Measurements from ENCODE around the gene FMO3.

The FMO3 gene

DNA sequence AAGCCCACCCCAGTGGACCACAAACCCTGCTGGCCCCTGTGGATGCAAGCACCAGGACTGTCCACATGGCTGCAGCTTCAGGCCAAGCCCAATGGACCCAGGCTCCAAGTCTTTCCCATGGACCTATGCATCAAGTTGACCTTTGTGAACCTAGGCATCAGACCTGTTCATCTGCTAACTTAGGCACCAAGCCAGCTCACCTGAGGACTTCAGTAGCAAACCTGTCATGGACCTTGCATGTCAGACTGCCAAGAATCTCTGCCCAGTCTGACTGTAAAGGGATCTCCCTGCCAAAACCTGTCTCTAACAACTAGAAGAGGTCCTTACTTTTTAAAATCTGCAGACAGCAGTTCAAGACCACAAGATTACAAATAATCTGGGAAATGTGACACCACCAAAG lies 37.8 kb downstream of the FMO3 start:
- Mint-ChIP-seq H3K27ac (no peak overlapping the region), H3K4me1 (no peaks in the 10 kb centered on the region), H3K4me3 (no peak overlapping the region), H3K36me3 (no peaks in the 10 kb centered on the region), H3K27me3 (no peaks in the 10 kb centered on the region), H3K9me3 (no peaks in the 10 kb centered on the region)
- CTCF ChIA-PET: no interaction called here
- DNase-seq: no peak

DNA sequence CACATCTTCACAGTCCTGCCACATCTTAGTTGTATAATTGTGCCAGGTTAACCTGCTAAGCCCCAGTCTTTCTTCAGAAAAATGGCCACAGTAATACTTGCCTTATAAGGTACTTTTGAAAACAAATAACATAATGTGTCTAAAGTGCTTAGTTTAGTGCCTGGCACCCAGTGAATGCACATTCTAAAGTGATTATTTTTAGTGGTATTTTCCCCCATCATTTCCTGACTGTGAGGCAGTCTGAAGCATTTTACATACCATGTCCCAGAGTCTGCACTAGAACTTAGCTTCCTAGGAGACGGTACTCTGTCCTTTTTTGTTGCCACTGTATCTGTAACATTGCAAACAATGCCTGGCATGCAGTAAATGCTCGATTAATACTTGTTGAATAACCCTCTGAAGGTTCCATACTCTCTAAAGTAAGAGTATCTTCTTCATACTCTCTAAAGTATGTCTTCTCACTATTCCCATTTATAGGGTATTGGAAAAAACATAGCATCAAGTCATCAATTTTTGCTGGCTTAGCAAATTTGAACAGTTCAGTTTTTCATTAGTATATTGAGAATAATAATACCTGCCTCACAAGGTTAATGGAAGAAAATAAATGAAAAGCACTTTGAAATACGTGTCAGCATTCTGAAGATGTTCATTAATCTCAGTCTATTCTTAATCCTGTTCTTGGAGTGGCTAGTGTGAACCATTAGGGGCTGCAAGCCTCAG lies 43.7 kb downstream of the FMO3 start:
- Mint-ChIP-seq H3K36me3 (no peaks in the 10 kb centered on the region), H3K9me3 (no peaks in the 10 kb centered on the region), H3K27me3 (peaks cover 3% of the 10 kb centered on the region), H3K4me1 (no peaks in the 10 kb centered on the region), H3K27ac (no peak overlapping the region), H3K4me3 (no peak overlapping the region)
- no peak for DNase-seq
- CTCF ChIA-PET: no interaction called here

DNA sequence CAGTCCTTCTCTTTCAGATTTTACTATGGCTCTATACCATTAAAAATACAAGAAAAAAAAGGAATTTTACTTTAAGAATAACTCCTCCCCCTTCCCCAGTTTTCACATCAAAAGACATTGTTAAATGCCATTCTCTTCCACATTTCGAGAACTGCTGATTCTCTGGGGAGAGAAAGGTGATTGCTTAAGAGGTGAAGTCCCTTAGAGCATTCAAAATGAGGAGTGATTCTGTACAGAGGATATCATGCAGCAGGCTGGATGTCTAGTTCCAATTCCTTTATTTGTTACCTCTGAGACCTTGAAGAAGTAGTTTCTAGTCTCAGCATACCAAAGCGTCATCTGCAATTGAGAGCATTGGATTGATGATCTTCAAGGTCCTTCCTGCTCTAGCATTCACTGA lies 46.9 kb downstream of the FMO3 start:
- DNase-seq: no peak
- CTCF ChIA-PET: no interaction called here
- Mint-ChIP-seq H3K9me3 (no peaks in the 10 kb centered on the region), H3K4me3 (no peak overlapping the region), H3K27ac (no peak overlapping the region), H3K27me3 (peaks cover 9% of the 10 kb centered on the region), H3K36me3 (no peaks in the 10 kb centered on the region), H3K4me1 (no peaks in the 10 kb centered on the region)

GRCh38 chr1:171138980-171139379 lies 48.3 kb downstream of the FMO3 start:
- H3K9me3 Mint-ChIP-seq: no peaks in the 10 kb centered on the region
- no peak for DNase-seq
- H3K27ac Mint-ChIP-seq: no peak overlapping the region
- H3K27me3 Mint-ChIP-seq: peaks cover 9% of the 10 kb centered on the region
- H3K4me3 Mint-ChIP-seq: no peak overlapping the region
- CTCF ChIA-PET: no interaction called here
- no peaks in the 10 kb centered on the region for H3K36me3 Mint-ChIP-seq
- no peaks in the 10 kb centered on the region for H3K4me1 Mint-ChIP-seq

GRCh38 chr1:171139890-171140289 lies 49.2 kb downstream of the FMO3 start:
- no peaks in the 10 kb centered on the region for H3K36me3 Mint-ChIP-seq
- peaks cover 9% of the 10 kb centered on the region for H3K27me3 Mint-ChIP-seq
- H3K4me1 Mint-ChIP-seq: no peaks in the 10 kb centered on the region

GRCh38 chr1:171140401-171140800 lies 49.7 kb downstream of the FMO3 start:
- Mint-ChIP-seq H3K4me1 (no peaks in the 10 kb centered on the region), H3K36me3 (no peaks in the 10 kb centered on the region), H3K27me3 (peaks cover 9% of the 10 kb centered on the region), H3K4me3 (no peak overlapping the region), H3K27ac (no peak overlapping the region), H3K9me3 (no peaks in the 10 kb centered on the region)
- DNase-seq: no peak
- CTCF ChIA-PET: no interaction called here

More at GRCh38 chr1:171139890-171140289, 49.2 kb downstream of the FMO3 start:
- H3K27ac Mint-ChIP-seq: no peak overlapping the region
- no peak for DNase-seq
- H3K4me3 Mint-ChIP-seq: no peak overlapping the region
- H3K9me3 Mint-ChIP-seq: no peaks in the 10 kb centered on the region
- CTCF ChIA-PET: no interaction called here

DNA sequence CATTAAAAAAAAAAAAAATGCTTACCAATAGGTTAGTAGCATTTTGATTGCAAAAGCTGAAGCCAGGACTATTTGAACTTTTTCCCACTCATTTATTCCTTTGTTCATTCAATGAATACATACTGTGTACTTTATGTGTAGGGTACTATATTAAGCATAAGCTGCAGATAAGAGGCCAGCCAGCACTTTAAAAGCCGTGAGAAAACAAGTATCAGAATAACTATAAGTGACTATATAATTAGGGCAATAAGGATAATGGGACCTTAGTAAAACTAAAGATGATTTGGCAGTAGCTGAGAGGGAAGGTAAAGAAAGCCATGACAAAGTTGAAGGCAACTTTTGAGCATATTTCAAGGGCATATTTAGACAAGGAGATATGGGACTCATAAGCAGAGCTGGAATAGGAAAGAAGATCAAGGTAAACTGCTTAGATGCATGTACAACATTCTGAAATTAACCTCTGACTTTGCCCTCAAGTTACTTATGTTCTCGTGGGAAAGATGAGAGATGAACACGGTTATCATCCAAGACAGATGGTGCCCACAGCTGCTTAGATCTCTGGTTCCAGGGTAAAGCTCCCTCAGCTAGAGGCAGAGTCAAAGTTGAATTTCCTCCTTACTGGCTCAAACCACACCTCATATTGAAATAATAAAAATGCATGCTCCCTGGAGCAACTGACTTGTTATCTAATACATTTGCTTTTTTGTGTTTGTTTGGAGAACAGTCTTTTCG lies 50.4 kb downstream of the FMO3 start:
- no peaks in the 10 kb centered on the region for H3K4me1 Mint-ChIP-seq
- CTCF ChIA-PET: no interaction called here
- H3K36me3 Mint-ChIP-seq: no peaks in the 10 kb centered on the region
- H3K9me3 Mint-ChIP-seq: no peaks in the 10 kb centered on the region
- H3K4me3 Mint-ChIP-seq: no peak overlapping the region
- peaks cover 9% of the 10 kb centered on the region for H3K27me3 Mint-ChIP-seq
- no peak for DNase-seq
- H3K27ac Mint-ChIP-seq: no peak overlapping the region

DNA sequence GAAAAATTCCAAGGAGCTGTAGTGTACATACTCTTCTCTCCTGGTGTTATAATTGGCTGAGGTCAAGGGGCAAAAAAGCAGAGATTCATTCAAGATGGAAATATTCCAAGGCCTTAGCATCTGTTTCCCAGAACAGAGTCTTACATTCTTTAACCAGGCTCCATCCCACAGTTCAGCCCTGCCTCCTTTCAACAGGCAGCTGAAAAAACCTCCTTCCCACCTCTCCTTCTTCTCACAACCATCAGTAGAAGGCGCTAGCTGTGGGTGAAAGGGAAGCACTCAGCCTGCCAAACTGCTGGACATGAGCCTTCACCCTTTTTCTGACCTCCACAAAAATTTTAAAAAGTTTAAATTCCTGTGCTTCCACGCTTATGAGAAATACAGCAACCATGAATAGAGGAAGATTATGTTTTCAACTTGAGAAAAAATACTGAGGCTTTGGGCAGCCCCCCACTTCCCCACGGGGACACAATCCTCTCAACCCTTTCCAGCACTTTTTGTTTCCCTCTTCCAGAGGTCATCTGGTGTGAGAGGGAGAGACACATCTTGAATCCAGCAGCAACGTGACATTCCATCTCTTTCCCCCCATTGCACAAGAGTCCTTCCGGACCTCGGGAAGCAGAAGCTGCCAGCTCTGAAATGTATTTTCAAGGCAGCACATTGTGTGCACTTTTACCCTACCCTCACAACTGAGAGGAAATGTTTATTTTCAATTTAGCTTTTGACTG lies 51.1 kb downstream of the FMO3 start:
- no peak overlapping the region for H3K27ac Mint-ChIP-seq

DNA sequence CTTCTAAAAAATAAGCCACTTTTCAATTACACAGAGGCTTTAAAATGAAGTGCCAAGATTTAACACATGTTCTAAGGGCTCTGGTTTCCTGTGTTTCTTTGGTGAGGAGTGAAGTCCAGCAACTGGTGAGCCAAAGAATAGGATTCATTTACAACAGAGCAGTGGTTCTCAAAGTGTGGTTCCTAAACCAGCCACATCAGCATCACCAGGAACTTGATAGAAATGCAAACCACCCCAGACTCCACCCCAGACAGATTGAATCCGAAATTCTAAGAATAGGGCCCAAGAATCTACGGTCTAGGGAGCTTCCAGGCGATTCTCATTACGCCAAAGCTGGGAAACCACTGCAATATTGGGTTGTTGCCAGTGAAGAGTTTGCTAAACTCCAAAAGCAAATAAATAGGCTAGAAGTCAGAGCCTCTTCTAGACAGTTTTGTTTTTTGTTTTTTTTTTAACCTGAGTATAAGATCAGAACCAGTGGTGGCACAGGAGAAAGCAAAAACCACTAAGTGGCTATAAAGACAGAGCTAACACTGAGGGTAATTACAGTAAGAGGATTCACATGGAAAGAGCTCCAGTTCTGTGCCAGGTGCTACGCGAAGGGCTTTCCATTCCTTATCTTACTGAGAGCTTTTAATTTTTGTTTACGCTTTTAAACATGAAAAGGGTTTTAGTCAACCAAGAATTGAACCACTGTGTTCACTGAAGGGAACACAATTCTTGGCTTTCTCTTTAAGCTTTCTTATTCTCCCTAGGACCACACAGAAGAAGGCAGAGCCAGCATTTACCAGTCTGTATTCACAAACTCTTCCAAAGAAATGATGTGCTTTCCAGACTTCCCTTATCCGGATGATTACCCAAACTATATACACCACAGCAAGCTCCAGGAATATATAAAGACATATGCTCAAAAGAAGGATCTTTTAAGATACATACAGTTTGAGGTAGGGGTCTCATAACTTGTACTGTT lies 52.0 kb downstream of the FMO3 start:
- Mint-ChIP-seq H3K4me1 (no peaks in the 10 kb centered on the region), H3K27ac (no peak overlapping the region), H3K9me3 (no peaks in the 10 kb centered on the region), H3K27me3 (peaks cover 9% of the 10 kb centered on the region), H3K4me3 (no peak overlapping the region), H3K36me3 (no peaks in the 10 kb centered on the region)
- DNase-seq: no peak
- CTCF ChIA-PET: no interaction called here

More for the DNA sequence above, 51.1 kb downstream of the FMO3 start:
- H3K9me3 Mint-ChIP-seq: no peaks in the 10 kb centered on the region
- no peaks in the 10 kb centered on the region for H3K4me1 Mint-ChIP-seq
- no peak for DNase-seq
- H3K27me3 Mint-ChIP-seq: peaks cover 9% of the 10 kb centered on the region
- H3K4me3 Mint-ChIP-seq: no peak overlapping the region
- CTCF ChIA-PET: no interaction called here
- no peaks in the 10 kb centered on the region for H3K36me3 Mint-ChIP-seq

DNA sequence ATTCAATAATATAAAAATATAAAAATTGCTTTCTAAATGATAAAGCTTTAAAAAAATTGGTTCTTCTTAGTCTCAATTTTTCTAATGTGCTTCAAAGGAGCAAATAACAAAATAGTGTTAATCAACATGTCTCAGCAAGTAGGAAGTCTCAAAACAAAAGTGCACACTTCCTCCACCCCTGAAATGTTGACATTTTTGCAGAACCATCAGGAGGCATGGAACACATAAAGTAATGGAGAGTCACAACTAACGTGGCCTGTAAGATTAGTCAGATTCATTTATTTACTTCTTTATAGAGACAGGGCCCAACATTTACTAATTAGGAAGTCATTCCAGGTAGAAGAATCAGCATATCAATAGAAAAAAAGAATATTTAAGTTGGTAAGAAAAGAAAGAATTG lies 59.5 kb downstream of the FMO3 start:
- H3K27me3 Mint-ChIP-seq: no peaks in the 10 kb centered on the region
- no peaks in the 10 kb centered on the region for H3K36me3 Mint-ChIP-seq
- no peak for DNase-seq
- no peak overlapping the region for H3K4me3 Mint-ChIP-seq
- H3K27ac Mint-ChIP-seq: no peak overlapping the region
- no peaks in the 10 kb centered on the region for H3K9me3 Mint-ChIP-seq
- no peaks in the 10 kb centered on the region for H3K4me1 Mint-ChIP-seq
- CTCF ChIA-PET: no interaction called here

GRCh38 chr1:171152549-171152948 lies 61.8 kb downstream of the FMO3 start:
- DNase-seq: no peak
- Mint-ChIP-seq H3K9me3 (no peaks in the 10 kb centered on the region), H3K27ac (no peak overlapping the region), H3K4me1 (no peaks in the 10 kb centered on the region), H3K36me3 (no peaks in the 10 kb centered on the region), H3K4me3 (no peak overlapping the region), H3K27me3 (no peaks in the 10 kb centered on the region)
- CTCF ChIA-PET: no interaction called here

DNA sequence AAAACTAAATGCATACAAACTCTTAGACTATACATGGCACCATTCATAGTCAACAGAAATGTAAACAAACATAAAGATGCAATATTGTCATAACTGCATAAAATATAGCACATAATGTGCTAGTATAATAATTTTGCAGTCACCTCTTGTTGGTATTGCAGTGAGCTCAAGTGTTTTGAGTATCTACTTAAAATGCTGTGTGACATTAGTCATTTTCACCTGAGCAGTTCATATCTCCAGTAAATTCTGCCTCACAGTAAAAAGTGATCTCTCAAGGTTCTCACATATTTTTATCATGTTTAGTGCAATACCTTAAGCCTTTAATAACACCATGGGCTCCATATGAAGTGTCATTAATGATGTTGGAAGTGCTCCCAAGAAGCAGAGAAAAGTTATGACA lies 64.8 kb downstream of the FMO3 start:
- CTCF ChIA-PET: no interaction called here
- Mint-ChIP-seq H3K4me3 (no peak overlapping the region), H3K27me3 (no peaks in the 10 kb centered on the region), H3K9me3 (no peaks in the 10 kb centered on the region), H3K4me1 (no peaks in the 10 kb centered on the region), H3K27ac (no peak overlapping the region), H3K36me3 (no peaks in the 10 kb centered on the region)
- DNase-seq: no peak

DNA sequence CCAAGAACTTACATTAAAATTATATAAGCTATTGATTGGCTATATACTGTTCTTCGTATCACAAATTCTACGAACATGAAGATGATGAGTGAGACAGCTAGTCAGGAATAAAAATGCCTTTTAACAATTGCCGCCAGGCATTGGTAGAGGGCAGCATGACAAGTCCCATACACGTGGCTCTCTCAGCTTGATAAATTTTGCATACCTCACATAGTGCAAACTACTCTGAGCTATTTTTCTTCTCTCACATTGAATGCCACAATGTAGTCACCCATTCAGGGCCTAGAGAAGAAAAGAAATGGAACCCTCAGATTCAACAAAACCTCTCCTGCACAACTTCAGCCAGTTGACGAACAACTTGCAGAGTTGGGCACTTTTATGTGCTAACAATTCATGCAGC lies 67.4 kb downstream of the FMO3 start:
- no peak for DNase-seq
- H3K4me1 Mint-ChIP-seq: no peaks in the 10 kb centered on the region
- no peaks in the 10 kb centered on the region for H3K9me3 Mint-ChIP-seq
- CTCF ChIA-PET: no interaction called here
- no peak overlapping the region for H3K27ac Mint-ChIP-seq
- H3K36me3 Mint-ChIP-seq: no peaks in the 10 kb centered on the region
- H3K4me3 Mint-ChIP-seq: no peak overlapping the region
- no peaks in the 10 kb centered on the region for H3K27me3 Mint-ChIP-seq

DNA sequence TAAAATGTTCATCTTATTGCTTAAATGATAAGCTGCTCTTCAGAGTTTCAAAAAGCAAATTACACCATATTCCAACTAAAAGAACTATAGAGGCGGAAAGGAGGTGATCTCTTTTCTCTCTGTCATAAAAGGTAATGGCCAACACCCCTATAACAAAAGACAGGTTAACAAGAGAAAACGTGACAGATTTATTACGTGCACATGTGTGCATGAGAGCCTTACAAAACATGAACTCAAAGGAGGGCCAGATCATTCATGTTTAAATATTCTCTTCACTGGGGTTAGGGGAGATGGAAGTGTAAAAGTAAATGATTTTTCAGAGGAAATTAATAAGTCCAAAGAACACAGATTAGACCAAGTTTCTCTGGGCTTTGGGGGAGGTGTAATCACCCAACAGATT lies 67.8 kb downstream of the FMO3 start:
- H3K27me3 Mint-ChIP-seq: no peaks in the 10 kb centered on the region
- no peaks in the 10 kb centered on the region for H3K36me3 Mint-ChIP-seq
- DNase-seq: no peak
- H3K4me3 Mint-ChIP-seq: no peak overlapping the region
- H3K9me3 Mint-ChIP-seq: no peaks in the 10 kb centered on the region
- no peaks in the 10 kb centered on the region for H3K4me1 Mint-ChIP-seq
- no peak overlapping the region for H3K27ac Mint-ChIP-seq
- CTCF ChIA-PET: no interaction called here

Data from activated naive CD4-positive, alpha-beta T cell treated with anti-CD3 and anti-CD28 coated beads, Interleukin-2, amount 10 ng/mL, durations not matched to agents 7 days and 5 days (primary cell).